ENCODE data around the gene KIF4B. TPM values are rescaled to one million over a fixed set of nuclear protein-coding genes. Genes with fewer than 3 reads are reported as not detected.

KIF4B gene
- total and polyA plus RNA-seq, 2 of the 8 experiments (the other 6 are each of a cell fraction or from before 2014, with no cell fraction given): 0.02 to 0.15 TPM

DNA sequence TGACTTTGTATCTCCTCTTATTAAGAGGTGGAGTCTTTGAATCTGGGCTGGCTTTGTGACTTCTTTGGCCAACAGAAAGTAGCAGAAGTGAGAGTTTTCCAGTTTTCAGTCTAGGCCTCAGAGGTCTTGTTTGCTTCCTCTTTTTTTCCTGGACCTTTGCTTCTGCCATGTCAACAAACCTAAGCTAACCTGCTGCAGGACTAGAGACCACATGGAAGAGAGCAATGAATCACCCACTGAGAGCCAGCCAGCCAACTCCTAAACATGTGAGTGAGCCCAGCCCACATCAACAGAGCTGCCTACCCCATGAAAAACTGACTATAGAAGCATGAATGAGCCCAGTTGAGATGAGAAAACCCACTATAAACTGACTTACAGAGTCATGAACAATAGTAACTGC, 42.8 kb upstream of the KIF4B start:
- no peak overlapping the region for H2BK12ac ChIP-seq (ENCODE audit: low read depth, low read length)
- H4K91ac ChIP-seq (replicated peaks; ENCODE audit: insufficient read length, low read length): no peak overlapping the region
- no peak overlapping the region for H2BK120ac ChIP-seq (replicated peaks; ENCODE audit: low read depth, low read length)
- no peak overlapping the region for H3K14ac ChIP-seq (ENCODE audit: insufficient read length)
- H3K18ac ChIP-seq (ENCODE audit: extremely low read depth, low read length): no peak overlapping the region
- no peak overlapping the region for H3K4me3 ChIP-seq (ENCODE audit: extremely low read depth in 1 of 4, insufficient read depth in 2 of 4, low read depth in 3 of 4, low read length in 4 of 4)
- ChIA-PET CTCF (ENCODE audit: partially characterized antibody) (interaction anchor here (0.8 to 18.4 kb wide), 7 partner anchors 24 to 290 kb away, joined by 3 to 471 read pairs (median 4); no protein-coding TSS in a partner anchor), POLR2A (ENCODE audit: partially characterized antibody) (no interaction called here)
- H3K27ac ChIP-seq (ENCODE audit: low read depth, low read length): no peak overlapping the region
- no peak for DNase-seq (ENCODE audit: low read depth in 1 of 2, low spot score in 2 of 2)
- H3K79me2 ChIP-seq (ENCODE audit: control insufficient read depth in 1 of 2, insufficient read depth in 2 of 2, low read length in 2 of 2): no peaks in the 10 kb centered on the region
- no peak for FAIRE-seq
- no peaks in the 10 kb centered on the region for H4K20me1 ChIP-seq (replicated peaks in 1 of 2; ENCODE audit: control insufficient read depth in 1 of 2, insufficient read depth in 2 of 2, low read length in 2 of 2)
- H2BK20ac ChIP-seq (ENCODE audit: low read length): no peak overlapping the region
- no peaks in the 10 kb centered on the region for H3K27me3 ChIP-seq (replicated peaks in 1 of 4; ENCODE audit: control insufficient read depth in 3 of 4, extremely low read depth in 1 of 4, insufficient read depth in 3 of 4, low read length in 3 of 4)
- no peaks in the 10 kb centered on the region for H3K9me3 ChIP-seq (ENCODE audit: insufficient read depth in 2 of 2, low read depth in 1 of 2, low read length in 1 of 2)
- H2AK5ac ChIP-seq (ENCODE audit: low read depth, low read length): no peak overlapping the region
- H3K36me3 ChIP-seq (ENCODE audit: control insufficient read depth in 2 of 4, insufficient read depth in 4 of 4, low read length in 3 of 4): peaks cover 2 to 10% (median 3%) of the 10 kb centered on the region in 4 experiments; a peak in 4 of 8 replicates
- no peak overlapping the region for H3K23ac ChIP-seq (ENCODE audit: insufficient read length)
- no peaks in the 10 kb centered on the region for H3K23me2 ChIP-seq (ENCODE audit: low read depth, low read length)
- H2BK5ac ChIP-seq (ENCODE audit: low read depth, low read length): no peak overlapping the region
- no peaks in the 10 kb centered on the region for H3K4me1 ChIP-seq (replicated peaks in 1 of 4; ENCODE audit: control insufficient read depth in 3 of 4, insufficient read depth in 4 of 4, low read length in 3 of 4)
- no peak overlapping the region for H3K9ac ChIP-seq (replicated peaks in 1 of 4; ENCODE audit: extremely low read depth in 1 of 4, low read depth in 3 of 4, low read length in 3 of 4)
- H4K8ac ChIP-seq (ENCODE audit: extremely low read depth, insufficient read depth, low read length): no peak overlapping the region
- H3K79me1 ChIP-seq (ENCODE audit: low read depth, low read length): no peaks in the 10 kb centered on the region
- TF ChIP-seq SP4 (IDR thresholded peaks at IDR 0.05; ENCODE audit: low read length): no peak
- no peak for TF ChIP-seq KDM4A (IDR thresholded peaks at IDR 0.05; ENCODE audit: low read depth, low read length, severe bottlenecking)
- no peak for TF ChIP-seq EP300 (IDR thresholded peaks at IDR 0.05; ENCODE audit: borderline replicate concordance in 1 of 2, low read depth in 2 of 2, low read length in 2 of 2)
- no peak for TF ChIP-seq CBX8 (IDR thresholded peaks at IDR 0.05; ENCODE audit: borderline replicate concordance, low read depth, low read length)
- no peak for TF ChIP-seq RNF2 (IDR thresholded peaks at IDR 0.05; ENCODE audit: borderline replicate concordance, low read depth, low read length, missing control alignments, poor library complexity, severe bottlenecking)
- TF ChIP-seq POU5F1 (IDR thresholded peaks at IDR 0.05; ENCODE audit: low read depth, low read length): no peak
- no peak for TF ChIP-seq EGR1 (IDR thresholded peaks at IDR 0.05; ENCODE audit: borderline replicate concordance, low read depth, low read length)
- no peak for TF ChIP-seq SIRT6 (IDR thresholded peaks at IDR 0.05; ENCODE audit: low read length)
- TF ChIP-seq MAFK (IDR thresholded peaks at IDR 0.05; ENCODE audit: low read depth, low read length): no peak
- TF ChIP-seq POLR2AphosphoS5 (IDR thresholded peaks at IDR 0.05; ENCODE audit: low read depth, low read length): no peak
- TF ChIP-seq BCL11A (IDR thresholded peaks at IDR 0.05; ENCODE audit: low read depth in 2 of 2, low read length in 2 of 2): no peak
- TF ChIP-seq BRCA1 (IDR thresholded peaks at IDR 0.05; ENCODE audit: low read depth, low read length): no peak
- TF ChIP-seq SIX5 (IDR thresholded peaks at IDR 0.05; ENCODE audit: low read depth, low read length): no peak
- H2BK15ac ChIP-seq (ENCODE audit: low read length): no peak overlapping the region
- H3K4ac ChIP-seq (replicated peaks; ENCODE audit: insufficient read length, low read depth, low read length): no peak overlapping the region
- no peak overlapping the region for H3K56ac ChIP-seq (replicated peaks; ENCODE audit: insufficient read length, low read depth, low read length)
- no peak overlapping the region for H4K5ac ChIP-seq (ENCODE audit: insufficient read length, low read depth, low read length)
- no peak overlapping the region for H3K4me2 ChIP-seq (ENCODE audit: insufficient read depth in 1 of 2, low read depth in 2 of 2, low read length in 2 of 2)
- no peak overlapping the region for H2AFZ ChIP-seq (ENCODE audit: low read length)

Data from H1 (cell line).